ENCODE measurements around the gene TWSG1. TPM values are rescaled to one million over a fixed set of nuclear protein-coding genes. Genes with fewer than 3 reads are reported as not detected.
A peak's percentile ranks its signal among the peaks of the same experiment; 100 is the strongest.

TWSG1 gene
- total and polyA plus RNA-seq, 4 donors, result 11.8 to 55.8 (median 21.6) TPM

GRCh38 chr18:9417073-9417851 lies 82.7 kb downstream of the TWSG1 start:
- no peaks in the 10 kb centered on the region for H3K36me3 ChIP-seq (ENCODE audit: control insufficient read depth in 4 of 4, insufficient read depth in 4 of 4, low read length in 4 of 4)
- H3K4me3 ChIP-seq, result no peak overlapping the region
- ATAC-seq (ENCODE audit: insufficient read depth, low FRiP score) (peak; percentile 53), DNase-seq (peak in 2 of 3 donors; percentile 83 to 96)
- no peaks in the 10 kb centered on the region for H3K9me3 ChIP-seq (ENCODE audit: control insufficient read depth in 4 of 4, insufficient read depth in 3 of 4, low read length in 3 of 4)
- TF ChIP-seq CTCF (IDR thresholded peaks at IDR 0.05; ENCODE audit: control extremely low read depth, extremely low read depth), result no peak
- peaks cover 0 to 50% (median 9%) of the 10 kb centered on the region in 5 donors for H3K4me1 ChIP-seq (ENCODE audit: control insufficient read depth in 5 of 5, insufficient read depth in 5 of 5, low read length in 5 of 5)
- no peak overlapping the region for H3K27ac ChIP-seq (ENCODE audit: low read depth in 1 of 2, low read length in 1 of 2)
- H3K27me3 ChIP-seq (ENCODE audit: control insufficient read depth in 3 of 3, insufficient read depth in 3 of 3, low read length in 2 of 3), result no peaks in the 10 kb centered on the region
- peak overlapping the region in 1 of 2 donors; percentile 16 for H3K9ac ChIP-seq (ENCODE audit: insufficient read depth in 1 of 2, low read length in 2 of 2)
- 45 to 71% methylated on average over 18 of the region's 18 CpGs for WGBS, 2 donors

GRCh38 chr18:9418047-9418690 lies 83.6 kb downstream of the TWSG1 start:
- Histone ChIP-seq H3K36me3 (ENCODE audit: control insufficient read depth in 4 of 4, insufficient read depth in 4 of 4, low read length in 4 of 4) (no peaks in the 10 kb centered on the region), H3K4me1 (ENCODE audit: control insufficient read depth in 5 of 5, insufficient read depth in 5 of 5, low read length in 5 of 5) (peaks cover 0 to 42% (median 9%) of the 10 kb centered on the region in 5 donors), H3K9ac (ENCODE audit: insufficient read depth in 1 of 2, low read length in 2 of 2) (no peak overlapping the region), H3K27ac (ENCODE audit: low read depth in 1 of 2, low read length in 1 of 2) (no peak overlapping the region), H3K27me3 (ENCODE audit: control insufficient read depth in 3 of 3, insufficient read depth in 3 of 3, low read length in 2 of 3) (no peaks in the 10 kb centered on the region), H3K4me3 (no peak overlapping the region), H3K9me3 (ENCODE audit: control insufficient read depth in 4 of 4, insufficient read depth in 3 of 4, low read length in 3 of 4) (no peaks in the 10 kb centered on the region)
- WGBS, 2 donors, result 92 to 93% methylated on average over 6 of the region's 6 CpGs
- TF ChIP-seq CTCF (IDR thresholded peaks at IDR 0.05; ENCODE audit: control extremely low read depth, extremely low read depth), result no peak
- DNase-seq, result no peak
- no peak for ATAC-seq (ENCODE audit: insufficient read depth, low FRiP score)

GRCh38 chr18:9419956-9420631 lies 85.5 kb downstream of the TWSG1 start:
- DNase-seq, result no peak
- TF ChIP-seq CTCF (IDR thresholded peaks at IDR 0.05; ENCODE audit: control extremely low read depth, extremely low read depth), result no peak
- H3K4me3 ChIP-seq, result no peak overlapping the region
- no peak overlapping the region for H3K9ac ChIP-seq (ENCODE audit: insufficient read depth in 1 of 2, low read length in 2 of 2)
- H3K27me3 ChIP-seq (ENCODE audit: control insufficient read depth in 3 of 3, insufficient read depth in 3 of 3, low read length in 2 of 3), result no peaks in the 10 kb centered on the region
- H3K36me3 ChIP-seq (ENCODE audit: control insufficient read depth in 4 of 4, insufficient read depth in 4 of 4, low read length in 4 of 4), result no peaks in the 10 kb centered on the region
- ATAC-seq (ENCODE audit: insufficient read depth, low FRiP score), result no peak
- H3K4me1 ChIP-seq (ENCODE audit: control insufficient read depth in 5 of 5, insufficient read depth in 5 of 5, low read length in 5 of 5), result peaks cover 0 to 32% (median 7%) of the 10 kb centered on the region in 5 donors
- no peak overlapping the region for H3K27ac ChIP-seq (ENCODE audit: low read depth in 1 of 2, low read length in 1 of 2)
- WGBS, 2 donors, result 75 to 85% methylated on average over 5 of the region's 5 CpGs
- H3K9me3 ChIP-seq (ENCODE audit: control insufficient read depth in 4 of 4, insufficient read depth in 3 of 4, low read length in 3 of 4), result no peaks in the 10 kb centered on the region

Measured in lung (tissue), 12 donors.